H1 (cell line): ENCODE results near the gene FGFR2. TPM values are rescaled to one million over a fixed set of nuclear protein-coding genes. Genes with fewer than 3 reads are reported as not detected.

Source experiments
- CTCF ChIA-PET: fragments of 300-600 bp; sonication (Branson Sonifier 250); formaldehyde crosslinking; loops from one replicate; lab custom pipeline; 2021; ENCODE audit not compliant: partially characterized antibody; lab: Charles Lee
- POLR2A ChIA-PET: fragments of 300-600 bp; sonication (Branson Sonifier 250); formaldehyde crosslinking; loops from one replicate; lab custom pipeline; 2021; ENCODE audit warnings: inconsistent platforms; ENCODE audit not compliant: partially characterized antibody; lab: Charles Lee
- DNase-seq, 2 experiments: peaks; one replicate each; pipeline versions ENCODE4 v3.0.0 to v3.0.0-alpha.2; 2010 to 2022; ENCODE audit warnings: low spot score in 2 of 2, low read depth in 1 of 2, mixed read lengths in 1 of 2
- FAIRE-seq: peaks from 2 replicates; lab custom pipeline; 2011; peaks lifted over from hg19 to GRCh38; lab: Jason Lieb, UNC
- H2AFZ ChIP-seq: 2 replicates; pipeline ENCODE4 v1.8.1; 2012; ENCODE audit warnings: low read length, inconsistent platforms
- H2AK5ac ChIP-seq: 2 replicates; pipeline ENCODE4 v1.6.1; 2013; ENCODE audit warnings: low read depth, low read length
- H2BK120ac ChIP-seq: replicated peaks from 2 replicates; pipeline ENCODE3; 2013; ENCODE audit warnings: low read depth, low read length, inconsistent platforms
- H2BK12ac ChIP-seq: 2 replicates; pipeline ENCODE4 v1.6.1; 2013; ENCODE audit warnings: low read depth, low read length
- H2BK15ac ChIP-seq: 2 replicates; pipeline ENCODE4 v1.6.1; 2013; ENCODE audit warnings: low read length
- H2BK20ac ChIP-seq: 2 replicates; pipeline ENCODE4 v1.6.1; 2013; ENCODE audit warnings: low read length
- H2BK5ac ChIP-seq: 2 replicates; pipeline ENCODE4 v1.6.1; 2013; ENCODE audit warnings: low read depth, low read length
- H3K14ac ChIP-seq: 2 replicates; pipeline ENCODE4 v1.6.1; 2013; ENCODE audit warnings: inconsistent platforms; ENCODE audit not compliant: insufficient read length
- H3K18ac ChIP-seq: 2 replicates; pipeline ENCODE4 v1.6.1; 2013; ENCODE audit warnings: low read length; ENCODE audit errors: extremely low read depth
- H3K23ac ChIP-seq: 2 replicates; pipeline ENCODE4 v1.6.1; 2013; ENCODE audit warnings: inconsistent platforms; ENCODE audit not compliant: insufficient read length
- H3K23me2 ChIP-seq: 2 replicates; pipeline ENCODE4 v1.6.1; 2013; ENCODE audit warnings: low read depth, low read length
- H3K27ac ChIP-seq: 2 replicates; pipeline ENCODE4 v1.6.1; 2011; ENCODE audit warnings: low read depth, low read length, inconsistent platforms
- H3K27me3 ChIP-seq, 4 experiments: replicated peaks in 1 of 4; 1 replicate in 1 of 4; 2 replicates in 3 of 4; pipeline versions ENCODE4 v1.6.1 to v1.8.1; 2011 to 2013; ENCODE audit warnings: low read length in 3 of 4, mild to moderate bottlenecking in 3 of 4, inconsistent platforms in 2 of 4, mixed read lengths in 2 of 4, moderate library complexity in 1 of 4; ENCODE audit not compliant: control insufficient read depth in 3 of 4, insufficient read depth in 3 of 4; ENCODE audit errors: extremely low read depth in 1 of 4
- H3K36me3 ChIP-seq, 4 experiments: 2 replicates each; pipeline versions ENCODE4 v1.6.1 to v1.8.1; 2011 to 2013; ENCODE audit warnings: mild to moderate bottlenecking in 4 of 4, low read length in 3 of 4, moderate library complexity in 2 of 4, control low read depth in 1 of 4, inconsistent platforms in 1 of 4; ENCODE audit not compliant: insufficient read depth in 4 of 4, control insufficient read depth in 2 of 4
- H3K4ac ChIP-seq: replicated peaks from 2 replicates; pipeline ENCODE3; 2013; ENCODE audit warnings: low read length, low read depth, mixed read lengths, inconsistent platforms; ENCODE audit not compliant: insufficient read length
- H3K4me1 ChIP-seq, 4 experiments: replicated peaks in 1 of 4; 1 replicate in 1 of 4; 2 replicates in 3 of 4; pipeline versions ENCODE4 v1.6.1 to v1.8.1; 2011 to 2013; ENCODE audit warnings: low read length in 3 of 4, inconsistent platforms in 2 of 4, mixed read lengths in 1 of 4; ENCODE audit not compliant: insufficient read depth in 4 of 4, control insufficient read depth in 3 of 4
- H3K4me2 ChIP-seq, 2 experiments: 2 replicates each; pipeline versions ENCODE4 v1.6.1 to v1.8.1; 2011 to 2013; ENCODE audit warnings: low read depth in 2 of 2, low read length in 2 of 2, control low read depth in 1 of 2, inconsistent platforms in 1 of 2, mild to moderate bottlenecking in 1 of 2; ENCODE audit not compliant: insufficient read depth in 1 of 2
- H3K4me3 ChIP-seq, 4 experiments: fragments of 200-600, 300-600 bp in 1 of 4; sonication (generic), shearing (Covaris generic), sonication (Bioruptor Twin) in 1 of 4; 2 replicates each; pipeline versions ENCODE4 v1.5.1 to v1.8.1; 2011 to 2016; ENCODE audit warnings: low read length in 4 of 4, low read depth in 3 of 4, control low read depth in 2 of 4, inconsistent platforms in 2 of 4, mild to moderate bottlenecking in 2 of 4, mixed read lengths in 1 of 4, moderate library complexity in 1 of 4; ENCODE audit not compliant: insufficient read depth in 2 of 4; ENCODE audit errors: extremely low read depth in 1 of 4
- H3K56ac ChIP-seq: replicated peaks from 2 replicates; pipeline ENCODE3; 2013; ENCODE audit warnings: low read depth, mild to moderate bottlenecking, mixed read lengths, low read length, inconsistent platforms; ENCODE audit not compliant: insufficient read length
- H3K79me1 ChIP-seq: 2 replicates; pipeline ENCODE4 v1.6.1; 2013; ENCODE audit warnings: low read depth, low read length, control low read depth
- H3K79me2 ChIP-seq, 2 experiments: 2 replicates each; pipeline versions ENCODE4 v1.6.1 to v1.8.1; 2012 to 2013; ENCODE audit warnings: low read length in 2 of 2, mild to moderate bottlenecking in 2 of 2, inconsistent platforms in 1 of 2; ENCODE audit not compliant: insufficient read depth in 2 of 2, control insufficient read depth in 1 of 2
- H3K9ac ChIP-seq, 4 experiments: replicated peaks in 1 of 4; 1 replicate in 1 of 4; 2 replicates in 3 of 4; pipeline versions ENCODE4 v1.6.1 to v1.8.1; 2011 to 2013; ENCODE audit warnings: low read depth in 3 of 4, low read length in 3 of 4, control low read depth in 2 of 4, mild to moderate bottlenecking in 2 of 4, moderate library complexity in 2 of 4, inconsistent platforms in 1 of 4; ENCODE audit errors: extremely low read depth in 1 of 4
- H3K9me3 ChIP-seq, 2 experiments: 2 replicates each; pipeline versions ENCODE4 v1.6.1 to v1.8.1; 2012 to 2013; ENCODE audit warnings: mild to moderate bottlenecking in 2 of 2, moderate library complexity in 2 of 2, control low read depth in 1 of 2, inconsistent platforms in 1 of 2, low read depth in 1 of 2, low read length in 1 of 2, mixed read lengths in 1 of 2; ENCODE audit not compliant: insufficient read depth in 2 of 2
- H4K20me1 ChIP-seq, 2 experiments: replicated peaks in 1 of 2; 2 replicates each; pipeline versions ENCODE3 to v1.8.1; 2011 to 2013; ENCODE audit warnings: inconsistent platforms in 2 of 2, low read length in 2 of 2, mild to moderate bottlenecking in 1 of 2; ENCODE audit not compliant: insufficient read depth in 2 of 2, control insufficient read depth in 1 of 2
- H4K5ac ChIP-seq: 2 replicates; pipeline ENCODE4 v1.6.1; 2013; ENCODE audit warnings: low read length, low read depth, mixed read lengths, inconsistent platforms; ENCODE audit not compliant: insufficient read length
- H4K8ac ChIP-seq: 2 replicates; pipeline ENCODE4 v1.8.0; 2013; ENCODE audit warnings: mild to moderate bottlenecking, moderate library complexity, low read length, inconsistent platforms; ENCODE audit not compliant: insufficient read depth; ENCODE audit errors: extremely low read depth
- H4K91ac ChIP-seq: replicated peaks from 2 replicates; pipeline ENCODE3; 2013; ENCODE audit warnings: low read length, mixed read lengths, inconsistent platforms; ENCODE audit not compliant: insufficient read length
- POLR2A ChIP-seq, 2 experiments: IDR thresholded peaks; 1 replicate in 1 of 2; 2 replicates in 1 of 2; pipeline ENCODE4 v1.6.1; 2011; ENCODE audit warnings: low read depth in 2 of 2, low read length in 2 of 2, mild to moderate bottlenecking in 2 of 2; ENCODE audit errors: control extremely low read depth in 1 of 2
- TEAD4 ChIP-seq: IDR thresholded peaks from 2 replicates; pipeline ENCODE4 v1.6.1; 2012; ENCODE audit warnings: low read depth, low read length, inconsistent platforms, mixed read lengths
- WGBS, 2 experiments: shearing (Covaris generic) in 1 of 2; methylation state at CpG; one replicate each; pipeline versions ENCODE4 v1.1.6 to v1.1.7; 2013 to 2015; ENCODE audit warnings: low lambda C conversion rate in 2 of 2, mixed read lengths in 2 of 2, inconsistent platforms in 1 of 2, low coverage in 1 of 2, missing lambda C conversion rate in 1 of 2; ENCODE audit not compliant: insufficient replicate concordance in 2 of 2, insufficient coverage in 1 of 2, insufficient read length in 1 of 2; ENCODE audit errors: extremely low coverage in 1 of 2, missing lambda C conversion rate in 1 of 2; 5-methylcytosine and 5-hydroxymethylcytosine counted together
- polyA plus RNA-seq, 7 experiments: library from polyadenylated mRNA; depleted of rRNA in 3 of 7; stranded (reverse) in 5 of 7; unstranded in 2 of 7; fragments of >200 nt in 5 of 7; fragments of 200-250 nt in 2 of 7; gene quantifications; 1 replicate in 5 of 7; 2 replicates in 1 of 7; 4 replicates in 1 of 7; pipeline versions ENCODE4 v1.2.1 to v1.2.3, GENCODE V29; 2011 to 2013; ENCODE audit warnings: missing spikeins in 2 of 7, mixed read lengths in 2 of 7
- total RNA-seq: library from RNA; stranded (reverse); fragmentation: NEBNext Ultra II Directional; extraction: Animal tissue kit (Norgen Biotek cat#: 25700); gene quantifications from 2 replicates; pipeline ENCODE4 v1.2.1, GENCODE V29; 2021

FGFR2 gene
- total and polyA plus RNA-seq, 2 of the 8 experiments (the other 6 are each of a cell fraction or from before 2014, with no cell fraction given): 50.2 to 81.2 TPM

DNA sequence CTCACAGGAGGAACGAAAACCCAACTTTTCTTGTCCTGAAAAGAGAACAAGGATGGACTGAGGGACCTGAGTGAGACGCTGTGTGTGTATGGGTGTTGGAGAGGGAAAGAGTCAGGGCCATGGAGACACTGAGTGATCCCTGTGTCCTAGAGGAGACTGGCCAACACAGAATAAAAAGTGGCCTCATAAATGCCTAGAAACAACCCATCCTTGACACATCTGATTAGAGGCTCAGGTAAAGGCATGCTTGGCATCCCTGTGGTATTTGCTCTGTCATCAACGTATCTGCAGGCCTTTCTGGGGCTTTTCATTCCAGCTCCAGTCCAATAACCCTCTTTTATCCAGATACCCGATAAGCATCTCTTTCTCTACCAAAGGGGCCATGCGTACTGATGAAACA, 86.3 kb downstream of the FGFR2 start:
- no peak overlapping the region for H4K91ac ChIP-seq
- no peak overlapping the region for H4K5ac ChIP-seq
- H3K27me3 ChIP-seq: no peaks in the 10 kb centered on the region
- no peak overlapping the region for H4K8ac ChIP-seq
- H2BK12ac ChIP-seq: no peak overlapping the region
- POLR2A ChIA-PET: interaction anchor here (0.9 kb wide), 1 partner anchor 11 kb away, joined by 3 read pairs; no protein-coding TSS in a partner anchor
- no peak overlapping the region for H2AK5ac ChIP-seq
- no peak overlapping the region for H2BK15ac ChIP-seq
- H3K23me2 ChIP-seq: no peaks in the 10 kb centered on the region
- H3K4me3 ChIP-seq: no peak overlapping the region
- WGBS, 2 experiments: 82% methylated on average over 5 of the region's 5 CpGs; no CpG with 5 or more reads in 1 of the 2 experiments
- no peak overlapping the region for H2BK5ac ChIP-seq
- peaks cover 0 to 5% (median 2%) of the 10 kb centered on the region in 4 experiments; a peak in 3 of 7 replicates for H3K4me1 ChIP-seq
- H3K4me2 ChIP-seq: no peak overlapping the region
- TF ChIP-seq POLR2A (IDR thresholded peaks at IDR 0.05; ENCODE audit: control extremely low read depth in 1 of 2, low read depth in 2 of 2, low read length in 2 of 2) (no peak), TEAD4 (peak; percentile 66)
- H3K18ac ChIP-seq: no peak overlapping the region
- no peak overlapping the region for H3K4ac ChIP-seq
- H3K27ac ChIP-seq: 0 out of 2 replicates have a peak overlapping the region, but pooled peaks have one; percentile 23
- peaks cover 13% of the 10 kb centered on the region for H3K79me1 ChIP-seq
- no peak overlapping the region for H3K23ac ChIP-seq
- no peak overlapping the region for H3K9ac ChIP-seq
- H3K36me3 ChIP-seq: peaks cover 14 to 83% (median 36%) of the 10 kb centered on the region in 4 experiments; a peak in 7 of 8 replicates
- H2AFZ ChIP-seq: no peak overlapping the region
- no peak for DNase-seq
- H2BK120ac ChIP-seq: no peak overlapping the region
- CTCF ChIA-PET: interaction anchor here (0.6 kb wide), 1 partner anchor 31 kb away, joined by 3 read pairs; no protein-coding TSS in a partner anchor
- peaks cover 0 to 62% of the 10 kb centered on the region in 2 experiments; a peak in 3 of 4 replicates for H3K79me2 ChIP-seq
- no peak overlapping the region for H3K56ac ChIP-seq
- no peak for FAIRE-seq
- H2BK20ac ChIP-seq: no peak overlapping the region
- H4K20me1 ChIP-seq: peaks cover 0 to 6% of the 10 kb centered on the region in 2 experiments
- no peaks in the 10 kb centered on the region for H3K9me3 ChIP-seq
- no peak overlapping the region for H3K14ac ChIP-seq
